OCI-LY7 (cell line): ENCODE measurements around the gene CXCR6. TPM values are rescaled to one million over a fixed set of nuclear protein-coding genes. Genes with fewer than 3 reads are reported as not detected.

Experiments
- BruUV-seq: library from RNA; stranded (reverse); fragments of 400-500 nt; replicated peaks from 2 replicates; lab custom pipeline; 2021; lab: Mats Ljungman, UMichigan
- CTCF ChIA-PET: fragments of 300-600 bp; sonication (Branson Sonifier 250); formaldehyde crosslinking; loops from one replicate; lab custom pipeline; 2022; ENCODE audit warnings: antibody characterized with exemption; ENCODE audit not compliant: unreplicated experiment; lab: Charles Lee
- POLR2A ChIA-PET: fragments of 300-600 bp; sonication (Branson Sonifier 250); formaldehyde crosslinking; loops from one replicate; lab custom pipeline; 2022; ENCODE audit warnings: antibody characterized with exemption; lab: Charles Lee
- DNase-seq: peaks from one replicate; pipeline ENCODE4 v3.0.0-alpha.2; 2015; ENCODE audit warnings: low spot score
- H2AFZ ChIP-seq: fragments of 200-600 bp; sonication (generic), shearing (Covaris generic); 2 replicates; pipeline ENCODE4 v1.6.1; 2014; ENCODE audit warnings: mild to moderate bottlenecking, antibody characterized with exemption, low read length, moderate library complexity
- H3K27ac ChIP-seq: fragments of 200-600 bp; sonication (generic); 2 replicates; pipeline ENCODE4 v1.5.1; 2014; ENCODE audit warnings: mixed run types, low read depth, mild to moderate bottlenecking, moderate library complexity, low read length, inconsistent platforms; ENCODE audit not compliant: poor library complexity, severe bottlenecking
- H3K36me3 ChIP-seq: fragments of 200-600 bp; sonication (generic); 2 replicates; pipeline ENCODE4 v1.6.1; 2014; ENCODE audit warnings: mild to moderate bottlenecking, antibody characterized with exemption, low read length, moderate library complexity, mixed read lengths; ENCODE audit not compliant: insufficient read depth
- H3K4me1 ChIP-seq: fragments of 200-600 bp; sonication (generic); 2 replicates; pipeline ENCODE4 v1.5.1; 2014; ENCODE audit warnings: mild to moderate bottlenecking, low read length; ENCODE audit not compliant: insufficient read depth, poor library complexity, severe bottlenecking
- H3K4me2 ChIP-seq: fragments of 200-600 bp; sonication (generic); 2 replicates; pipeline ENCODE4 v1.6.1; 2014; ENCODE audit warnings: mild to moderate bottlenecking, low read length
- H3K4me3 ChIP-seq: fragments of 200-600 bp; sonication (generic); 2 replicates; pipeline ENCODE4 v1.5.1; 2014; ENCODE audit warnings: mild to moderate bottlenecking, low read depth, low read length; ENCODE audit not compliant: poor library complexity, severe bottlenecking
- H3K79me2 ChIP-seq: fragments of 200-600 bp; sonication (generic); 2 replicates; pipeline ENCODE4 v1.6.1; 2016; ENCODE audit warnings: low read depth, mild to moderate bottlenecking, low read length, moderate library complexity, mixed read lengths; ENCODE audit not compliant: insufficient read depth
- H3K9me2 ChIP-seq: fragments of 200-600 bp; sonication (generic); 2 replicates; pipeline ENCODE4 v1.6.1; 2016; ENCODE audit warnings: mild to moderate bottlenecking, low read length, mixed read lengths; ENCODE audit not compliant: insufficient read depth
- H3K9me3 ChIP-seq: fragments of 200-600 bp; sonication (generic); 2 replicates; pipeline ENCODE4 v1.6.1; 2014; ENCODE audit warnings: mild to moderate bottlenecking, mixed run types, low read length, mixed read lengths
- H4K20me1 ChIP-seq: fragments of 200-600 bp; sonication (generic); 2 replicates; pipeline ENCODE4 v1.6.1; 2014; ENCODE audit warnings: mild to moderate bottlenecking, antibody characterized with exemption, low read length, moderate library complexity, mixed read lengths; ENCODE audit not compliant: insufficient read depth
- EZH2phosphoT487 ChIP-seq: fragments of 200-600 bp; sonication (generic); IDR thresholded peaks from 2 replicates; pipeline ENCODE4 v1.6.1; 2018; ENCODE audit warnings: low read depth, borderline replicate concordance, mild to moderate bottlenecking, mixed run types, antibody characterized with exemption, low read length, moderate library complexity, mixed read lengths
- intact Hi-C: fragments of 100-400 bp; cut with micrococcal nuclease; formaldehyde crosslinking; loops from one replicate; pipeline ENCODE4 v1.10.0; 2022; ENCODE audit not compliant: unreplicated experiment
- total RNA-seq, 2 experiments: library from RNA; depleted of rRNA in 1 of 2; stranded (reverse); fragments of >200 nt in 1 of 2; shearing (Covaris generic) in 1 of 2; gene quantifications; 2 replicates each; pipeline ENCODE4 v1.2.3, GENCODE V29; 2014 to 2022
- TF ChIP-seq, protein P1 (sequence below): fragments of 200-600 bp; sonication (generic); conservative IDR thresholded peaks from 2 replicates; pipeline ENCODE4 v1.5.1; 2014; ENCODE audit warnings: mild to moderate bottlenecking, antibody characterized with exemption, low read length, moderate library complexity, mixed read lengths

Gene CXCR6
- total RNA-seq, 2 experiments from 2014 or later, result not detected

DNA sequence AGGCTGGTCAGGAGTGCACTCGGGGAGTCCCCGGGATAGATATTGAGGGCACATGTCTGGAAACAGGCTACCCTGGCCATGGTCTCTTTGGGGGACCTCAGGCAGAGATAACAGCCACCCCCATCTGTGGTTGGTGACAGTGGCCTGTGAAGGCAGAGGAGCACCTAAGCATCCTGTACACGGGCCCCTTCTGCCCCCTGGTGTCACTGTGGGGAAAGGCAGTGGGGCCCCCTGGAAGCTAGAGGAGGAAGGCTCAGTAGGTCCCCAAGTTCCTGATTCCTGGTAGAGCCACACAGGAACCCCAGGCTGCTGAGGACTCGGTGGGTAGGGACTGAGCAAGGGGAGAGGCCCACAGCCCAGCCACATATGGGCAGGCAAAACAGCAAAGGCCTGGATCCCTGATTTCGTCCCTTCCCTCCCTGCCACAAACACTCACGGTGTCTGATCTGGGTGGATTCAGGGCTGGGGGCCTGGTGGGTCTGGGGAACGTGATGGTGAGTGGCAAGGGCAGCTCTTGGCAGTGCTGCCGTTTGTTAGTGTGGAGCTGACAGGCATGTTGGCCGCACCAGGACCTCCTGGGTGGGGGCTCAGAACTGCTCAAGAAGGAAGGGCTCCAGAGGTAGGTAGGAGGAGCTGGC lies 14.1 kb upstream of the CXCR6 start:
- Histone ChIP-seq H3K4me2 (no peak overlapping the region), H3K79me2 (no peaks in the 10 kb centered on the region), H3K36me3 (peaks cover 82% of the 10 kb centered on the region), H2AFZ (no peak overlapping the region), H3K27ac (no peak overlapping the region), H3K9me3 (no peaks in the 10 kb centered on the region), H4K20me1 (no peaks in the 10 kb centered on the region), H3K4me3 (no peak overlapping the region), H3K4me1 (no peaks in the 10 kb centered on the region), H3K9me2 (no peaks in the 10 kb centered on the region)
- POLR2A ChIA-PET, result interaction anchor here (0.6 kb wide), 1 partner anchor 224 kb away, joined by 4 read pairs; no protein-coding TSS in a partner anchor
- TF ChIP-seq, protein P1, sequence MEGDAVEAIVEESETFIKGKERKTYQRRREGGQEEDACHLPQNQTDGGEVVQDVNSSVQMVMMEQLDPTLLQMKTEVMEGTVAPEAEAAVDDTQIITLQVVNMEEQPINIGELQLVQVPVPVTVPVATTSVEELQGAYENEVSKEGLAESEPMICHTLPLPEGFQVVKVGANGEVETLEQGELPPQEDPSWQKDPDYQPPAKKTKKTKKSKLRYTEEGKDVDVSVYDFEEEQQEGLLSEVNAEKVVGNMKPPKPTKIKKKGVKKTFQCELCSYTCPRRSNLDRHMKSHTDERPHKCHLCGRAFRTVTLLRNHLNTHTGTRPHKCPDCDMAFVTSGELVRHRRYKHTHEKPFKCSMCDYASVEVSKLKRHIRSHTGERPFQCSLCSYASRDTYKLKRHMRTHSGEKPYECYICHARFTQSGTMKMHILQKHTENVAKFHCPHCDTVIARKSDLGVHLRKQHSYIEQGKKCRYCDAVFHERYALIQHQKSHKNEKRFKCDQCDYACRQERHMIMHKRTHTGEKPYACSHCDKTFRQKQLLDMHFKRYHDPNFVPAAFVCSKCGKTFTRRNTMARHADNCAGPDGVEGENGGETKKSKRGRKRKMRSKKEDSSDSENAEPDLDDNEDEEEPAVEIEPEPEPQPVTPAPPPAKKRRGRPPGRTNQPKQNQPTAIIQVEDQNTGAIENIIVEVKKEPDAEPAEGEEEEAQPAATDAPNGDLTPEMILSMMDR, result peak; percentile 79
- TF ChIP-seq EZH2phosphoT487, result no peak
- DNase-seq, result peak; percentile 48
- CTCF ChIA-PET, result interaction anchor here (0.6 kb wide), 1 partner anchor 774 kb away, joined by 3 read pairs; no protein-coding TSS in a partner anchor
- intact Hi-C loops, result loop anchor here (1.0 kb wide), 1 partner anchor 168 kb away; no protein-coding TSS in a partner anchor
- no TSS peak for BruUV-seq

GRCh38 chr3:45931496-45931895 lies 11.8 kb upstream of the CXCR6 start:
- DNase-seq, result no peak
- Histone ChIP-seq H2AFZ (no peak overlapping the region), H3K27ac (no peak overlapping the region), H3K4me3 (no peak overlapping the region), H3K4me1 (no peaks in the 10 kb centered on the region), H4K20me1 (no peaks in the 10 kb centered on the region), H3K36me3 (peaks cover 93% of the 10 kb centered on the region), H3K9me2 (no peaks in the 10 kb centered on the region), H3K4me2 (no peak overlapping the region), H3K79me2 (no peaks in the 10 kb centered on the region), H3K9me3 (no peaks in the 10 kb centered on the region)
- no TSS peak for BruUV-seq
- ChIA-PET CTCF (no interaction called here), POLR2A (no interaction called here)
- intact Hi-C loops, result no loop called here
- TF ChIP-seq EZH2phosphoT487, result no peak
- TF ChIP-seq, protein P1, result no peak

DNA sequence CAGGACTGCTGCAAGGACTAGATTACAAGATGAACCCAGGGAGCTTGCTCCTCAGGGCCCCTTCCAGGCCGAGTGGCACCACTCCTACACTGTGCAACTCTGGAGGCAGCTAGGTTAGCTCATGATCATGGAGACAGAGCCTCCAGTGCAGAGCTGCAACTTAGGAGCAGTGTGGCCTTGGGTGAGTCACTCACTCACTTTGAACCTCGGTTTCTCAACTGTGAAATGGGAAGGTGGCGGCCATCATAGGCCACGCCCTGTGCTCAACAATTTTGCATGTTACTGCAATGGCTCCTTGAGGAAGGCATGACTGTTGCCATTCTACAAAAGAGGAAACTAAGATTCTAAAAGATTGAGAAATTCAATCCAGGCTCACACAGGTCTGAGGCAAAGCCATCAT lies 11.2 kb upstream of the CXCR6 start:
- H2AFZ ChIP-seq, result no peak overlapping the region
- intact Hi-C loops, result no loop called here
- H4K20me1 ChIP-seq, result no peaks in the 10 kb centered on the region
- no peaks in the 10 kb centered on the region for H3K9me2 ChIP-seq
- H3K4me1 ChIP-seq, result no peaks in the 10 kb centered on the region
- CTCF ChIA-PET, result no interaction called here
- no peaks in the 10 kb centered on the region for H3K79me2 ChIP-seq
- POLR2A ChIA-PET, result no interaction called here
- H3K9me3 ChIP-seq, result no peaks in the 10 kb centered on the region
- TF ChIP-seq, protein P1, result no peak
- no peak for TF ChIP-seq EZH2phosphoT487
- no peak overlapping the region for H3K4me2 ChIP-seq
- no peak overlapping the region for H3K27ac ChIP-seq
- no TSS peak for BruUV-seq
- DNase-seq, result no peak
- peaks cover 93% of the 10 kb centered on the region for H3K36me3 ChIP-seq
- no peak overlapping the region for H3K4me3 ChIP-seq
